OCI-LY1 (cell line): ENCODE results near the gene LCOR.

Source experiments
- H2AFZ ChIP-seq: fragments of 200-600 bp; sonication (generic), shearing (Covaris generic); 2 replicates; pipeline ENCODE4 v1.6.0; 2014; ENCODE audit warnings: antibody characterized with exemption, mild to moderate bottlenecking, low read length
- H3F3A ChIP-seq: fragments of 200-600 bp; sonication (generic), shearing (Covaris generic); 2 replicates; pipeline ENCODE4 v1.6.0; 2014; ENCODE audit warnings: mild to moderate bottlenecking, antibody characterized with exemption, low read length, moderate library complexity; ENCODE audit not compliant: insufficient read depth
- H3K27ac ChIP-seq: fragments of 200-600 bp; sonication (generic); 2 replicates; pipeline ENCODE4 v1.5.1; 2014; ENCODE audit warnings: low read length, mixed run types, mild to moderate bottlenecking, low read depth; ENCODE audit not compliant: poor library complexity, severe bottlenecking
- H3K27me3 ChIP-seq: fragments of 200-600 bp; sonication (generic); 2 replicates; pipeline ENCODE4 v1.6.0; 2014; ENCODE audit warnings: antibody characterized with exemption, mild to moderate bottlenecking, low read length, moderate library complexity; ENCODE audit not compliant: insufficient read depth
- H3K36me3 ChIP-seq: fragments of 200-600 bp; sonication (generic); 2 replicates; pipeline ENCODE4 v1.6.1; 2014; ENCODE audit warnings: mild to moderate bottlenecking, antibody characterized with exemption, low read length, moderate library complexity, mixed read lengths; ENCODE audit not compliant: insufficient read depth
- H3K4me1 ChIP-seq: fragments of 200-600 bp; sonication (generic); 2 replicates; pipeline ENCODE4 v1.5.1; 2014; ENCODE audit warnings: mild to moderate bottlenecking, low read length, moderate library complexity; ENCODE audit not compliant: insufficient read depth, severe bottlenecking
- H3K4me2 ChIP-seq: fragments of 200-600 bp; sonication (generic), shearing (Covaris generic); 2 replicates; pipeline ENCODE4 v1.6.1; 2014; ENCODE audit warnings: low read length
- H3K4me3 ChIP-seq: fragments of 200-600 bp; sonication (generic); 2 replicates; pipeline ENCODE4 v1.5.1; 2014; ENCODE audit warnings: low read length, low read depth, mild to moderate bottlenecking, mixed read lengths; ENCODE audit not compliant: poor library complexity, severe bottlenecking
- H3K79me2 ChIP-seq: fragments of 200-600 bp; shearing (Covaris generic); 2 replicates; pipeline ENCODE4 v1.6.1; 2016; ENCODE audit warnings: mixed run types, low read length, mixed read lengths; ENCODE audit not compliant: insufficient read depth
- H3K9ac ChIP-seq: fragments of 200-600 bp; sonication (generic), shearing (Covaris generic); 2 replicates; pipeline ENCODE4 v1.6.1; 2014; ENCODE audit warnings: mild to moderate bottlenecking, low read length, mixed read lengths
- H3K9me2 ChIP-seq: fragments of 200-600 bp; sonication (generic), shearing (Covaris generic); 2 replicates; pipeline ENCODE4 v1.6.1; 2014; ENCODE audit warnings: low read depth, mild to moderate bottlenecking, low read length, mixed read lengths
- H3K9me3 ChIP-seq: fragments of 200-600 bp; shearing (Covaris generic); 2 replicates; pipeline ENCODE4 v1.6.1; 2014; ENCODE audit warnings: low read length, mixed read lengths
- H4K20me1 ChIP-seq: fragments of 200-600 bp; sonication (generic), shearing (Covaris generic); 2 replicates; pipeline ENCODE4 v1.6.0; 2016; ENCODE audit warnings: mild to moderate bottlenecking, low read length; ENCODE audit not compliant: insufficient read depth
- CTCF ChIP-seq: fragments of 200-600 bp; sonication (generic), shearing (Covaris generic); IDR thresholded peaks from 2 replicates; pipeline ENCODE4 v1.5.1; 2017; ENCODE audit warnings: mild to moderate bottlenecking, antibody characterized with exemption, low read length, moderate library complexity, mixed read lengths
- EZH2 ChIP-seq: fragments of 200-600 bp; sonication (generic), shearing (Covaris generic); IDR thresholded peaks from 2 replicates; pipeline ENCODE4 v1.8.0; 2017; ENCODE audit warnings: borderline replicate concordance, mixed run types, mild to moderate bottlenecking, antibody characterized with exemption, low read length, moderate library complexity, mixed read lengths

The LCOR gene

GRCh38 chr10:96959733-96960132 lies 127.6 kb downstream of the LCOR start:
- Histone ChIP-seq H3K9me3 (no peaks in the 10 kb centered on the region), H3K4me1 (no peaks in the 10 kb centered on the region), H3K79me2 (no peaks in the 10 kb centered on the region), H3K27ac (no peak overlapping the region), H3K27me3 (no peaks in the 10 kb centered on the region), H2AFZ (no peak overlapping the region), H4K20me1 (no peaks in the 10 kb centered on the region), H3F3A (no peaks in the 10 kb centered on the region), H3K9ac (no peak overlapping the region), H3K4me3 (no peak overlapping the region), H3K9me2 (no peaks in the 10 kb centered on the region), H3K36me3 (peaks cover 10% of the 10 kb centered on the region), H3K4me2 (no peak overlapping the region)
- TF ChIP-seq CTCF (no peak), EZH2 (no peak)

- H3K79me2 ChIP-seq: no peaks in the 10 kb centered on the region
- no peaks in the 10 kb centered on the region for H3K27me3 ChIP-seq
- H3K36me3 ChIP-seq: no peaks in the 10 kb centered on the region
- no peak overlapping the region for H3K4me3 ChIP-seq
- no peaks in the 10 kb centered on the region for H3K9me2 ChIP-seq
- TF ChIP-seq CTCF (no peak), EZH2 (no peak)
- no peak overlapping the region for H3K9ac ChIP-seq
- H4K20me1 ChIP-seq: no peaks in the 10 kb centered on the region
- no peak overlapping the region for H3K27ac ChIP-seq
- no peak overlapping the region for H3K4me2 ChIP-seq
- no peak overlapping the region for H2AFZ ChIP-seq
- no peaks in the 10 kb centered on the region for H3K4me1 ChIP-seq
- no peaks in the 10 kb centered on the region for H3F3A ChIP-seq
- no peaks in the 10 kb centered on the region for H3K9me3 ChIP-seq
Measured at GRCh38 chr10:96960872-96961271, 128.8 kb downstream of the LCOR start.

- H2AFZ ChIP-seq: no peak overlapping the region
- no peak overlapping the region for H3K9ac ChIP-seq
- H3K4me2 ChIP-seq: no peak overlapping the region
- H4K20me1 ChIP-seq: no peaks in the 10 kb centered on the region
- H3K79me2 ChIP-seq: no peaks in the 10 kb centered on the region
- TF ChIP-seq CTCF (no peak), EZH2 (no peak)
- H3K27ac ChIP-seq: no peak overlapping the region
- no peaks in the 10 kb centered on the region for H3K9me3 ChIP-seq
- H3K9me2 ChIP-seq: no peaks in the 10 kb centered on the region
- no peaks in the 10 kb centered on the region for H3K27me3 ChIP-seq
- H3F3A ChIP-seq: no peaks in the 10 kb centered on the region
- no peaks in the 10 kb centered on the region for H3K36me3 ChIP-seq
- H3K4me1 ChIP-seq: no peaks in the 10 kb centered on the region
- no peak overlapping the region for H3K4me3 ChIP-seq
Measured at GRCh38 chr10:96964131-96964530, 132.0 kb downstream of the LCOR start.
